ENCODE data around the gene ASS1. TPM values are rescaled to one million over a fixed set of nuclear protein-coding genes. Genes with fewer than 3 reads are reported as not detected.

ASS1 gene
- total and polyA plus RNA-seq, 2 of the 13 experiments (the other 11 are each of a cell fraction or from before 2014, with no cell fraction given): 77.6 to 122 TPM

DNA sequence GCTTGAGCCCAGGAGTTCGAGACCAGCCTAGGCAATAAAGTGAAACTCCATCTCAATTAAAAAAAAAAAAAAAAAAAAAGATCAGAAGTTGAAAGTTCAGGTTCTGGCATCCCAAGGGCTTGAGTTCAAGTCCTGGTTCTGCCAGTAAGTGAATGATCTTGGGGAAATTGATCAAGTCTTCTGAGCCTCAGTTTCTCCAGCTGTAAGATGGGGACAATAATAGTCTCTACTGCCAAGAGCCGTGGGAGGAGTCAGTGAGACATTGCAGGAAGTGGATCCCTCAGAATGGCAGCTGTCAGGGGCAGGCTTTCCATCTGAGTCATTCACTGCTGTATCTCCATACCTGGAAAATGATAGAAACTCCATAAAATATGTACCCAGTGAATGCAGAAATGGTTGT lies 96.8 kb downstream of the ASS1 start (continued):
- TF ChIP-seq YEATS2 (CRISPR knock-in tag; IDR thresholded peaks at IDR 0.05; ENCODE audit: borderline replicate concordance): no peak

DNA sequence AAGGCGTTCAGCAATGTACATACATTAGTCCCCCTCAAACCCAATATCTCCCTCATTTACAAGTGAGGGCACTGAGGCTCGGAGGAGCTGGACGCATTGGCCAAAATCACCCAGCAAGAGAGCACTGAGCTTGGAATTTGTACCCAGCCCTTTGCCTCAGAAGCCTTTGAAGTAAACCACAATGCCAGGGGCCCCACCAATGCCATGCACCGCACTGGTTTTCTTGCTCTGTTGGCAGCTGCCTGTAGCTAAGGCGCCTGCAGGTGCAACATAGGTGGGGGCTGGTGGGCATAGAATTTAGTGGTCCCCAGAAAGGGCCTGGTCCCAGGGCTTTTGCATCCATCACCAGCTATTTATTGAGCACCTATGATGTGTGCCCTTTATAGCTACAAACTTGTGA lies 97.3 kb downstream of the ASS1 start:
- intact Hi-C loops (cut with micrococcal nuclease; ENCODE audit: unreplicated experiment) (no loop called here), in situ Hi-C loops (cut with HindIII; ENCODE audit: extremely low pct_ligation_motif_present, low pct_unique_long_range_greater_than_20kb) (no loop called here)
- H4K20me1 ChIP-seq (ENCODE audit: insufficient read depth, low read length): no peaks in the 10 kb centered on the region
- CTCF ChIA-PET (ENCODE audit: low intra/inter-chr PET ratio, low total read pairs): no interaction called here
- H3K79me2 ChIP-seq (ENCODE audit: insufficient read depth, low read length): no peaks in the 10 kb centered on the region
- FAIRE-seq (no peak), DNase-seq (ENCODE audit: low spot score) (no peak), ATAC-seq (no peak)
- H3K4me2 ChIP-seq (ENCODE audit: low read depth, low read length): no peak overlapping the region
- H3K9me3 ChIP-seq (ENCODE audit: low read length): no peaks in the 10 kb centered on the region
- WGBS (ENCODE audit: low lambda C conversion rate): 79% methylated on average over 5 of the region's 5 CpGs
- no peak overlapping the region for H2AFZ ChIP-seq (ENCODE audit: low read length)
- no TSS peak for BruUV-seq (replicated peaks)
- no peak overlapping the region for H3K27ac ChIP-seq (ENCODE audit: extremely low read length, insufficient read depth, low read length)
- TF ChIP-seq ZSCAN29 (CRISPR knock-in tag; conservative IDR thresholded peaks at IDR 0.05) (no peak), CHCHD3 (CRISPR knock-in tag; IDR thresholded peaks at IDR 0.05) (no peak), SRSF1 (optimal IDR thresholded peaks at IDR 0.05; ENCODE audit: low read depth, low read length) (no peak), ZNF720 (CRISPR knock-in tag; IDR thresholded peaks at IDR 0.05) (no peak)
- TF ChIP-seq, protein P1, sequence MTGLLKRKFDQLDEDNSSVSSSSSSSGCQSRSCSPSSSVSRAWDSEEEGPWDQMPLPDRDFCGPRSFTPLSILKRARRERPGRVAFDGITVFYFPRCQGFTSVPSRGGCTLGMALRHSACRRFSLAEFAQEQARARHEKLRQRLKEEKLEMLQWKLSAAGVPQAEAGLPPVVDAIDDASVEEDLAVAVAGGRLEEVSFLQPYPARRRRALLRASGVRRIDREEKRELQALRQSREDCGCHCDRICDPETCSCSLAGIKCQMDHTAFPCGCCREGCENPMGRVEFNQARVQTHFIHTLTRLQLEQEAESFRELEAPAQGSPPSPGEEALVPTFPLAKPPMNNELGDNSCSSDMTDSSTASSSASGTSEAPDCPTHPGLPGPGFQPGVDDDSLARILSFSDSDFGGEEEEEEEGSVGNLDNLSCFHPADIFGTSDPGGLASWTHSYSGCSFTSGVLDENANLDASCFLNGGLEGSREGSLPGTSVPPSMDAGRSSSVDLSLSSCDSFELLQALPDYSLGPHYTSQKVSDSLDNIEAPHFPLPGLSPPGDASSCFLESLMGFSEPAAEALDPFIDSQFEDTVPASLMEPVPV (CRISPR knock-in tag; IDR thresholded peaks at IDR 0.05): no peak
- no peak overlapping the region for H3K4me3 ChIP-seq (replicated peaks in 1 of 3; ENCODE audit: insufficient read depth in 1 of 3, low read depth in 2 of 3, low read length in 3 of 3)
- POLR2A ChIA-PET: interaction anchor here (0.8 kb wide), 1 partner anchor 43 kb away, joined by 5 read pairs; no protein-coding TSS in a partner anchor
- H3K4me1 ChIP-seq (ENCODE audit: insufficient read depth, low read length): peaks cover 22% of the 10 kb centered on the region
- peaks cover 0 to 7% of the 10 kb centered on the region in 2 experiments; a peak in 1 of 5 replicates for H3K27me3 ChIP-seq (ENCODE audit: control insufficient read depth in 1 of 2, insufficient read depth in 2 of 2, low read length in 2 of 2)
- H3K9ac ChIP-seq (ENCODE audit: insufficient read depth, low read depth, low read length): no peak overlapping the region
- no peaks in the 10 kb centered on the region for H3K36me3 ChIP-seq (replicated peaks in 1 of 2; ENCODE audit: control insufficient read depth in 1 of 2, insufficient read depth in 2 of 2, low read length in 2 of 2)

Data from HepG2 (cell line).